ENCODE data around the gene MAGED1. TPM values are rescaled to one million over a fixed set of nuclear protein-coding genes. Genes with fewer than 3 reads are reported as not detected.

MAGED1 gene
- total RNA-seq, 1 donor from 2014 or later: 61.7 TPM

- Histone ChIP-seq H3K4me1 (no peaks in the 10 kb centered on the region), H3K4me3 (no peak overlapping the region), H3K36me3 (no peaks in the 10 kb centered on the region), H3K9me3 (replicated peaks) (no peaks in the 10 kb centered on the region), H3K27ac (replicated peaks) (no peak overlapping the region), H3K27me3 (ENCODE audit: low read depth) (no peaks in the 10 kb centered on the region)
- DNase-seq: no peak
- intact Hi-C loops (cut with micrococcal nuclease): no loop called here
- TF ChIP-seq CTCF (IDR thresholded peaks at IDR 0.05; ENCODE audit: borderline replicate concordance): no peak
Observed at GRCh38 chrX:51866210-51866609, 27.2 kb upstream of the MAGED1 start.

- H3K4me1 ChIP-seq: no peaks in the 10 kb centered on the region
- H3K27ac ChIP-seq (replicated peaks): no peak overlapping the region
- H3K27me3 ChIP-seq (ENCODE audit: low read depth): no peaks in the 10 kb centered on the region
- H3K9me3 ChIP-seq (replicated peaks): no peaks in the 10 kb centered on the region
- DNase-seq: no peak
- no peaks in the 10 kb centered on the region for H3K36me3 ChIP-seq
- H3K4me3 ChIP-seq: no peak overlapping the region
- intact Hi-C loops (cut with micrococcal nuclease): no loop called here
- no peak for TF ChIP-seq CTCF (IDR thresholded peaks at IDR 0.05; ENCODE audit: borderline replicate concordance)
Observed at GRCh38 chrX:51867626-51868025, 25.8 kb upstream of the MAGED1 start.

- intact Hi-C loops (cut with micrococcal nuclease): no loop called here
- DNase-seq: no peak
- Histone ChIP-seq H3K36me3 (no peaks in the 10 kb centered on the region), H3K27ac (replicated peaks) (no peak overlapping the region), H3K9me3 (replicated peaks) (no peaks in the 10 kb centered on the region), H3K27me3 (ENCODE audit: low read depth) (no peaks in the 10 kb centered on the region), H3K4me3 (no peak overlapping the region), H3K4me1 (no peaks in the 10 kb centered on the region)
- TF ChIP-seq CTCF (IDR thresholded peaks at IDR 0.05; ENCODE audit: borderline replicate concordance): no peak
Observed at GRCh38 chrX:51870354-51870753, 23.1 kb upstream of the MAGED1 start.

GRCh38 chrX:51874123-51874522 is 19.3 kb upstream of the MAGED1 start:
- DNase-seq: no peak
- intact Hi-C loops (cut with micrococcal nuclease): no loop called here
- Histone ChIP-seq H3K4me1 (no peaks in the 10 kb centered on the region), H3K9me3 (replicated peaks) (no peaks in the 10 kb centered on the region), H3K27me3 (ENCODE audit: low read depth) (no peaks in the 10 kb centered on the region), H3K4me3 (no peak overlapping the region), H3K36me3 (no peaks in the 10 kb centered on the region), H3K27ac (replicated peaks) (no peak overlapping the region)
- no peak for TF ChIP-seq CTCF (IDR thresholded peaks at IDR 0.05; ENCODE audit: borderline replicate concordance)

GRCh38 chrX:51876441-51876840 is 17.0 kb upstream of the MAGED1 start:
- no peak for DNase-seq
- Histone ChIP-seq H3K36me3 (no peaks in the 10 kb centered on the region), H3K27me3 (ENCODE audit: low read depth) (no peaks in the 10 kb centered on the region), H3K4me1 (no peaks in the 10 kb centered on the region), H3K9me3 (replicated peaks) (no peaks in the 10 kb centered on the region), H3K4me3 (no peak overlapping the region), H3K27ac (replicated peaks) (no peak overlapping the region)
- intact Hi-C loops (cut with micrococcal nuclease): no loop called here
- no peak for TF ChIP-seq CTCF (IDR thresholded peaks at IDR 0.05; ENCODE audit: borderline replicate concordance)

GRCh38 chrX:51878056-51878455 is 15.4 kb upstream of the MAGED1 start:
- no peak for TF ChIP-seq CTCF (IDR thresholded peaks at IDR 0.05; ENCODE audit: borderline replicate concordance)
- Histone ChIP-seq H3K27me3 (ENCODE audit: low read depth) (no peaks in the 10 kb centered on the region), H3K4me3 (no peak overlapping the region), H3K36me3 (no peaks in the 10 kb centered on the region), H3K9me3 (replicated peaks) (no peaks in the 10 kb centered on the region), H3K27ac (replicated peaks) (no peak overlapping the region), H3K4me1 (no peaks in the 10 kb centered on the region)
- intact Hi-C loops (cut with micrococcal nuclease): no loop called here
- no peak for DNase-seq

Data from left ventricle myocardium inferior (tissue), 1 donor.